OCI-LY3 (cell line): ENCODE results near the gene TNFRSF9.

Experiments
- CTCF ChIP-seq: fragments of 200-600, 300-600 bp; sonication (generic); IDR thresholded peaks from 2 replicates; pipeline ENCODE4 v1.5.1; 2014; ENCODE audit warnings: antibody characterized with exemption, low read length, low read depth
- EZH2phosphoT487 ChIP-seq: fragments of 200-600 bp; shearing (Covaris generic); IDR thresholded peaks from 2 replicates; pipeline ENCODE4 v1.6.1; 2018; ENCODE audit warnings: antibody characterized with exemption, mixed run types, low read depth

GRCh38 chr1:7884757-7885156 lies 55.9 kb downstream of the TNFRSF9 start:
- TF ChIP-seq CTCF (no peak), EZH2phosphoT487 (no peak)
